Ascending aorta (tissue), 2 donors: Measurements from ENCODE around the gene SNX25. TPM values are rescaled to one million over a fixed set of nuclear protein-coding genes. Genes with fewer than 3 reads are reported as not detected.

ENCODE experiments used
- DNase-seq, 2 donors: peaks; one replicate each; pipeline ENCODE4 v3.0.0-alpha.2; 2019; ENCODE audit warnings: low spot score in 2 of 2
- H3K27ac ChIP-seq, 2 donors: fragments of 200-600 bp; sonication (generic); one replicate each; pipeline ENCODE4 v1.5.1; 2016 to 2017; ENCODE audit warnings: mild to moderate bottlenecking in 1 of 2
- H3K27me3 ChIP-seq: fragments of 200-600 bp; sonication (generic); one replicate; pipeline ENCODE4 v1.5.1; 2017
- H3K36me3 ChIP-seq, 2 donors: fragments of 200-600 bp; sonication (generic); one replicate each; pipeline ENCODE4 v1.5.1; 2016
- H3K4me1 ChIP-seq, 2 donors: fragments of 200-600 bp; sonication (generic); one replicate each; pipeline ENCODE4 v1.5.1; 2016 to 2017; ENCODE audit warnings: mild to moderate bottlenecking in 1 of 2
- H3K4me3 ChIP-seq, 2 donors: fragments of 200-600 bp; sonication (generic); one replicate each; pipeline ENCODE4 v1.5.1; 2016 to 2017; ENCODE audit warnings: mild to moderate bottlenecking in 1 of 2
- H3K9me3 ChIP-seq, 2 donors: fragments of 200-600 bp; sonication (generic); one replicate each; pipeline ENCODE4 v1.5.1; 2016
- CTCF ChIP-seq, 3 experiments: fragments of 200-600 bp in 2 of 3; fragments of 450-650 bp in 1 of 3; sonication (generic) in 2 of 3; IDR thresholded peaks; one replicate each; pipeline ENCODE4 v1.5.1; 2016 to 2019; ENCODE audit warnings: antibody characterized with exemption in 3 of 3, mild to moderate bottlenecking in 1 of 3, moderate library complexity in 1 of 3
- intact Hi-C: fragments of 100-400 bp; cut with DNase I; formaldehyde crosslinking; loops from one replicate; pipeline ENCODE4 v1.15.1; 2023
- total RNA-seq: library from RNA; depleted of rRNA; stranded (reverse); fragments of >200 nt; gene quantifications from one replicate; pipeline ENCODE4 v1.1.0, GENCODE V29; 2016

The SNX25 gene
- total RNA-seq, 1 donor from 2014 or later = 18.7 TPM

- peak overlapping the region in 1 of 2 donors; percentile 35 for H3K27ac ChIP-seq
These were observed 35.4 kb downstream of the SNX25 start for GRCh38 chr4:185244763-185245162.

GRCh38 chr4:185246453-185246852 is 37.1 kb downstream of the SNX25 start:
- H3K27me3 ChIP-seq = no peaks in the 10 kb centered on the region
- DNase-seq = no peak
- no peaks in the 10 kb centered on the region for H3K9me3 ChIP-seq
- H3K4me1 ChIP-seq = peaks cover 6 to 25% of the 10 kb centered on the region in 2 donors
- no peak for TF ChIP-seq CTCF (IDR thresholded peaks at IDR 0.05)
- H3K4me3 ChIP-seq = no peak overlapping the region
- intact Hi-C loops = no loop called here
- H3K36me3 ChIP-seq = no peaks in the 10 kb centered on the region
- peak overlapping the region in 1 of 2 donors; percentile 43 for H3K27ac ChIP-seq

More at GRCh38 chr4:185244763-185245162, 35.4 kb downstream of the SNX25 start:
- DNase-seq = no peak
- no peak overlapping the region for H3K4me3 ChIP-seq
- peaks cover 6 to 23% of the 10 kb centered on the region in 2 donors for H3K4me1 ChIP-seq
- intact Hi-C loops = no loop called here
- no peaks in the 10 kb centered on the region for H3K27me3 ChIP-seq
- no peaks in the 10 kb centered on the region for H3K36me3 ChIP-seq
- no peak for TF ChIP-seq CTCF (IDR thresholded peaks at IDR 0.05)
- H3K9me3 ChIP-seq = no peaks in the 10 kb centered on the region

GRCh38 chr4:185247151-185247550 is 37.8 kb downstream of the SNX25 start:
- DNase-seq = no peak
- no peaks in the 10 kb centered on the region for H3K36me3 ChIP-seq
- peak overlapping the region; percentile 37 to 43 for H3K27ac ChIP-seq
- intact Hi-C loops = no loop called here
- no peak overlapping the region for H3K4me3 ChIP-seq
- no peaks in the 10 kb centered on the region for H3K9me3 ChIP-seq
- TF ChIP-seq CTCF (IDR thresholded peaks at IDR 0.05) = no peak
- H3K4me1 ChIP-seq = peaks cover 6 to 29% of the 10 kb centered on the region in 2 donors
- no peaks in the 10 kb centered on the region for H3K27me3 ChIP-seq

GRCh38 chr4:185248393-185249039 is 39.1 kb downstream of the SNX25 start:
- no peak for TF ChIP-seq CTCF (IDR thresholded peaks at IDR 0.05)
- intact Hi-C loops = no loop called here

GRCh38 chr4:185249105-185249504 is 39.7 kb downstream of the SNX25 start:
- H3K27ac ChIP-seq = no peak overlapping the region
- intact Hi-C loops = no loop called here
- no peaks in the 10 kb centered on the region for H3K36me3 ChIP-seq
- H3K9me3 ChIP-seq = no peaks in the 10 kb centered on the region
- H3K4me3 ChIP-seq = no peak overlapping the region
- no peak for TF ChIP-seq CTCF (IDR thresholded peaks at IDR 0.05)
- DNase-seq = no peak
- H3K4me1 ChIP-seq = peaks cover 3 to 28% of the 10 kb centered on the region in 2 donors
- H3K27me3 ChIP-seq = no peaks in the 10 kb centered on the region

More at GRCh38 chr4:185248393-185249039, 39.1 kb downstream of the SNX25 start:
- no peak for DNase-seq
- Histone ChIP-seq H3K27ac (peak overlapping the region in 1 of 2 donors; percentile 43), H3K4me1 (peaks cover 6 to 28% of the 10 kb centered on the region in 2 donors), H3K4me3 (no peak overlapping the region), H3K9me3 (no peaks in the 10 kb centered on the region), H3K36me3 (no peaks in the 10 kb centered on the region), H3K27me3 (no peaks in the 10 kb centered on the region)
